Nucleus accumbens (tissue), 56 donors: ENCODE measurements around the gene CUBN.

Experiments used
- DNase-seq, 56 donors: peaks; one replicate each; lab custom pipeline; 2025; lab: John Stamatoyannopoulos, UW

Gene CUBN

DNA sequence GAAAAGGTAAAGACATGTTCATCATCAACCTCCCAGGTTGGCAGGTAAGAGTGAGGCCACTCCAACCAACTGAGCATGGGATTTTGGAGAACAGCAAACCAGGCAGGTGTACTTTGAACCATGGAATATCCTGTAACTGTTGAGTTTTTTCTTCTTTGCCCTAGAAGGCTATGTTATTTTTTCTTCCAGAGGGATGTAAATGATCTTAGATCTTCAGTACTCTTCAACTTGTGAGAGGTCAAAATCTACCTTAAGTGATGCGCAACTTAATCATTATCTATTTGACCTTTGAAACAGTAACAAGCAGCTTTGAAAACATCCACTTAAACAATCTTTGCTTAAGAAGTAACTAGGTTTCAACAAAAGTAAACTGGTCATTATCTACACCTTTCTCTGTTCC lies at the start of gene CUBN:
Gene CUBN (minus strand): TSS at position 71 of the 400 bp plus-strand sequence. CDS start 46 bp downstream, at position 25.
- no peak for DNase-seq

DNA sequence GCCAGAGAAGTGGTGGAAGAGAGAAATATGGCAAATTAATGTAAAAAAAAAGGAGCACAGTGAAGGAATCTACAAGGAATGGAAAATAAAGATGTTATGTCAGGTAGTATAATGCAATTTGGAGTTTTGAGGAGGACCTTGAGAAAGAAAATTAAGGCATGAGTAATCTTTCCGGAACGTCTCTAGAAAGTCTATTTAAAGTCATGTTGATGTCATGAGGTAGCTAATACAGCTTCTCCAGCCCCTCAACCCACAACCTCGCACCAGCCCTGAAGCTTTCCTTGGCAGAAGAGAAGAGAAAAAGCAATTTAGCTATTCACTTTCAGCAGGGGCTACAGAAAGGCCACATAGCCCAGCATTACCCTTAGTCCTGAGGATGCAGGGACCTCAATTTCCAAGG lies 49.4 kb upstream of the CUBN start:
- no peak for DNase-seq

DNA sequence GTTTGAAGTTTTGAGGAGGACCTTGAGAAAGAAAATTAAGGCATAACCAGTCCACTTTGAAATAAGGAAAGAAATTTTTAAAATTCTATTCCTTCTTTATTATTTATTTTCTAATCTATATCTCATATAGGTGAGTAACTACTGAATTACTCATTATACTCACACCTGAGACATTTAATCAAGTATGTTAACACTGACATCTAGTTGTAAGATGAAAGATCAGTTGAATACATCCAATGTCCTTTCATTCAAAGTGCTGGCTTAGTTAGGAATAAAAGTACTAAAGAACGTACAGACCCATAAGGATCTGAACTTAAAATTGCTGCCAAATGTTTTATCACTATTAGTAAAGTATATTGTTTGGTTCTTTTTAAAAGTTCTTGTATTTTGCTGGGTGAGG lies 48.4 kb upstream of the CUBN start:
- DNase-seq: no peak

DNA sequence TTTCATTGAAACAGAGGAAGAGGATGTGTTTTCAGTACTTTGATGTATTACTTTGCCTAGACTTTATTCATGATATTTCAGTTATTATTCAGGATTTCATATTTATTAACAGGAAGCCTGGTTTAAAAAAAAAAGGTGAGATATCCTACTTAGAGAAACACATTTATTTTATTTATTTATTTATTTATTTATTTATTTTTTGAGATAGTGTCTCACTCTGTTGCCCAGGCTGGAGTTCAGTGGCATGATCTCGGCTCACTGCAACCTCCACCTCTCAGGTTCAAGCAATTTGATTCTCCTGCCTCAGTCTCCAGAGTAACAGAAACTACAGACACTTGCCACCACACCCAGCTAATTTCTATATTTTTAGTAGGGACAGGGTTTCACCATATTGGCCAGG lies 47.4 kb upstream of the CUBN start:
- no peak for DNase-seq

DNA sequence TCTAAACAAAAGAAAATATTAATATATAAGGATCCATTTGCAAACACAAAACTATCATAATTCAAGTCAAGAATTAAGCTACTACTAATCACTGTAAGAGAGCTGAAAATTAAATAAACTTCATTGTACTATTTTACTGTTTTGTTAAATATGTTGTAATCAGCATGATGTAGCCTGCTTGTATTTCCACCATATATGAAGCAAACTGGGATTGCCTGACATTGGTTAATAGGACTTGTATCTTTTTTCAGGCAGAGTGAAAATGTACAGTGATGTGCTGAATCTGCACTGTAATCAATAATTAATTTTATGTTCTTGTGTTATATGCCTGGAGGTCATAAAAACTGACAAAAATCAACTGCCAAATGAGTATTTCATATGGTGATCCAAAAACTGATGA lies 46.5 kb upstream of the CUBN start:
- no peak for DNase-seq

DNA sequence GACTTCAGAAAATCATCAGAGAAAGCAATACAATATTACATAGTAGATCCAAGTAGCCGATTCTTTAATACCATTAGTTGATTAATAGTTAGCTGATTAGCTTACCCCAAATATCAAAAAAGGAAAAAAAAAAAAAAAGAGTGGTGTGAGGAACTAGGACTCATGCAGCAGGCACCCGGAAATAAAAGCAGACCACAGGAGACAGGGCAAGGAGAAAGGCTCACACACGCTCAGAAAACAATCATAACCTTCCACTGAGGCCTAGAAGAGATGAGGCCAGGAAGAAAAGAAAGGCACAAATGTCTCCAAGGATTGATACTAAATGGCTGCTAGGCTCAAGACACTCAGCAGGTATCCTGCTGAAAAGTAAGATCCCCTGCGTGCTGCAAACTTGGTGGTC lies 45.9 kb upstream of the CUBN start:
- DNase-seq: no peak

DNA sequence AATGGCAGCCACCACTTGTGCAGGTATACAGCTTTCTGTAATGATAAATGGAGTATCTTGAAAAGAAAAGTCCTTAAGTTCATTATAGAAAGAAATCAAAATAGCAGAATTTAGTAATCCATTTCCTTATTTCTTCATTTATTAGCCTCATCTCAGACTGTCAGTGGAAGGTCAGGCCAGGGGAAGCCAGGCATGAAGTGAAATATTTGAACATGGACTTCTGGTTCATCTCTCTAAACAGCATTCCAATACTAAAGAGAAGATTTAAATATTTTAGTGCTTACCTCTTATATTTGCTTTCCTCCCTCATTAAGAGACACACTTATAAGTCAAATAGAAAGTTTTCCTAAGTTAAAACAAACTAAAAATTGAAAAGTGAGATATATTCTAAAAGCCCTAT lies 45.0 kb upstream of the CUBN start:
- DNase-seq: no peak

DNA sequence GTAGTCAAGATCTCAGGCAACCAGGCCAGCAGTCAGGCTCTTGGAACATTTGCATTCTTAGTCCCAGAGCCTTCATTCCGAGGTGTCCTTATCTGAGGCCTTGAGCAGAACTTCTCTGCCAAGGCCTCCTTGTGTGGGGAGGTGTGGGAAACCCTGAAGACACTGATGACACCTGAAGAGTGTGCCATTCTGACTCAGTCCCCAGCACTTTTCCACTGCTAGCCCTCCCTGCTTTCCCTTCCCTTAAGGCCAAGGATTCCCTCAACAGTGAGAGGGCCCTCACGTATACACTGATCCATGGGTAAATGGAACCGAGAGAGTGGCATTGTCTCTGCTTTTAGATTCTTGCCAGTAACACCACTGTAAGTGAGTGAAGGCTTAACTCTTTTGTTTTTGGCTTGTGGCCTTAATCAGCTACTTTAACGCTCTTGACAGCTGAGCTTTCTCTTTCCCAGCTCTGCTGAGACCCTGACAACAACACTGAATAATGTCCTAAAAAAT lies 41.6 kb upstream of the CUBN start:
- DNase-seq: no peak

DNA sequence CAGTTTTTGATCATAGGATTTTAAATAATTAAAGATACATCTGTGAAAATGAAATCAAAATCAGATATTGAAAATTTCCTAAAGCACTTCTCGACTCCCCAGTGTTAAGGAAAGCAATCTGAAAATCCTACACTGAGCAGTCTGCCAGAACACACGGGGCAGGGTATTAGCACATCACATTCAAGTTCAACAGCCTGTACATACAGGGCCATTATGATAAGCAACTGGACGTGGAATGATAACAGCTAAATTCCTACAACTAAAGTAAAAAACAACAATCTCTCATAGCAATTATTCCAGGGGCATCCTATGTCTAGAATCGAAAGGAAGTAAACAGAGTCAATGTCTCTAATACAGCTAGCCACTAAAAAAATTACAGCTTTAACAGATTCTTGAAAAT lies 40.2 kb upstream of the CUBN start:
- no peak for DNase-seq

DNA sequence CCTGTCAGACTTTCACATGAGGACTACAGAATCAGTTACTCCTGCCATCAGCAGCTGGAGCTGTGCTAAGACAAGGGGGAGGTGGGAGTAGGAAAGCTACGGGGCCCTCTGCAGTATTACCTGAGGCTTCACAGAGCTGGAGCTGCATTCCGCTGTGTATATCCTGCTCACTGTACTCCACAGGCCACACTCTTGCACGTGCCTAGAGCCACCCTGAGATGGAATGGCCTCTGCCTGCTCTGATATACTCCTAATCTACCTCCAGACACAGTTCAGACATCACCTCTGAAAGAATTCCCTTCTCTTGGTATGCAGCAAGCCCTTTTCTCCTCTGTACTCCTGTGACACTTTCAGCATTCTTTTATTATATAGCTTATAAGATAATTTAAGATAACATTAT lies 37.1 kb upstream of the CUBN start:
- no peak for DNase-seq

DNA sequence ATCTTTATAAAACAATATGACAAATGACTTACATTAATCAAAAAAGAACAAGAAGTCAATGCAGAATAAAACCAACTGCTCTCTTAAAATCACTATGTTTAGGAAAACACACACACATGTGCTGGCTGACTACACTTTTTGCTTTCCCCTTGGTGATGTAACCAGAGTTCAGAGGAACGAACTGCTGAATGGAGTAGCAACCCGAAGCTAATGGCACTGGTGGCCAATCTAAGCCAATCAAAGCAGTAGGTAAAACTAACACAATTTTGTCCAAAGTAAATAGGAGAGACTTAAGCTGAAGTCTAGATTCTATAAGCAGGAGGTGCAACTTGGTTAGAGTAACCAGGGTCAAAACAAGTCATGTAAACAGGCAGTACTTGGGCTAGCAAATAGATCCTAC lies 33.2 kb upstream of the CUBN start:
- no peak for DNase-seq

DNA sequence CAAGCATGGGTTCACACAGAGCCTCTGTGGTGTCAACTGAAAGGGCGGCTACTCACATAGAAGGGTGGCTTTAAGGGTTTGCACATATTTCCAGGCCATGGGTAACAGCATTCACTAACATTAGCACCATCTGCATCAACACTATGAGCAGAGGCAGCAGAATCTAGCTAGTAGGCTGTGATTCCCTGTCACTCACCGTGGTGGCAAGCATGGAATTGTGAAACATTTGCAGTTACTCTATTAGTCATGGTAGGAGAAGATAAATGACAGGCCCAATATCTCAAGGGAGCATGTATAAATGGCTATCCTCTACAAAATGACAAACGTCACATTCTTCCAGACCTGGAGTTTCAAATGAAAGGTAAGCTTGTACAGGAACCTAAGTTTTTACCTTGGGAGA lies 32.2 kb upstream of the CUBN start:
- no peak for DNase-seq

DNA sequence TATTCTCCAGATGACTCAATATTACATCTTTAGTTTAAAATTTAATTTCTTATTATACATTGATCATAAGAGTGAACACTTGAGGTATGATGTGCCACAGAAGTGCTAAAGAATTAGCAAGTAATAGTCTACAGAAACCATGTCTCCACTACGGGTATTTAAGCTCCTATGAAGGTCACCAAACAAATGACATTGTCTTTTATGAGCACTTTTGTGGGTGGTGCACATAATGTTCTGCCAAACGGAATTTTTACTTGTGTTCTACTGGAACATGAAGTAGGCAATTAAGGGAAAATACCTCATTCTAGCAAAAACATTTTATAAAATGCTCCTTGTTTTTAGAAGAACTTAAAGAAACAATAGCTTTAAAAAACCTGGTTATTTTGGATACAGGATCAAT lies 27.4 kb upstream of the CUBN start:
- DNase-seq: no peak

DNA sequence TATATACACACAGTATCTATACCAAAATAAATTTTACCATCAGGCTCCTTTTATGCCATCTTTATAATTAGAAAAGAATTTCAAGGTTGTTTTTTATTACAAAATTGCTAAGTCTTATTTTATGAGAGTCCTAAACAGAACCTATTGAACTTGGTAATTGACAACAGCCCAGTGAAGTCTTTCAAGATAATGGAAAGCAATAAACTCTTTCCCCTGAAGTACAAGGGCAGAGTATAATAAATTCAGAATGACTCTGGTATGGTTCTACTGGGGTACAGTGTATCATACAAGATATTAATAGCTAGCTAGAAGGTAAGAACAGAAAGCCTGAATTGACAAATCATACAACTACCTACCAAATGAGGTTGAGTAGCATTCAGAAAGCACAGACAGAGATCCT lies 26.2 kb upstream of the CUBN start:
- no peak for DNase-seq

DNA sequence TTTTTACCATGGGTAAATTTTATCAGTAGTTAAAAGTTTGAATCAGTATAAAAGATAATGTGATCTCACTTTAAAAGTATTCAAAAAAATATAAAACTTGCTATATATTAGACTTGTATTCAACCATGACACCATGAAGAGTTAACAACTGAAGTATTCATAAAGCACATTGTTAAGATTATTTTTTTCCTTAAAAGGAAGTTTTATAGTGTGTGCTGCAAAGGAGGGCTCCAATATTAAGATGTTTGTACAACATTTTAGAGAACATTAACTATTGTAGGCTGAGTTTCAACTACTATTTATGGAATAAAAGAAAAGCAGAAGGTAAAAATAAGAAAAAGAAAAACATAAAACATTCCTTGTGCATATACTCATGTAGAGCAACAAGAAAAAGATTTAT lies 24.5 kb upstream of the CUBN start:
- DNase-seq: no peak

DNA sequence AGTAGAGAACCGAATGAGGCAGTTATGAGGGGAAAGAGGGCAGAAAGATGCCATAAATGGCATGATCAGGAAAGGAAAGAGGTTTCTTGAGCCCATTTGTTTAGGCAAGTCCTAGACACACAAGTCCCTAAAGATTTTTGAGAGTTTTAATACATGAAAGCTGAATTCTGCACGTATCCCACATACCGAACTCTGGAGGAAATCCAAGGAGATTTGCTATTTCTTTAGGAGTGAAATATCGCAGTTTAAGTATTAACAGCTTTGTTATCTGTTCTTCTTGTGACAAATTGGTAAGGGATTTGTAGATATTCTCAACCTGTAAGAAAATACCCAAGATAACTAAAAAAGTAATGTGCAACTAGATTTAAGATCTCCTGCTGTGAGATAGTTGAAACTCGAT lies 23.7 kb upstream of the CUBN start:
- no peak for DNase-seq

DNA sequence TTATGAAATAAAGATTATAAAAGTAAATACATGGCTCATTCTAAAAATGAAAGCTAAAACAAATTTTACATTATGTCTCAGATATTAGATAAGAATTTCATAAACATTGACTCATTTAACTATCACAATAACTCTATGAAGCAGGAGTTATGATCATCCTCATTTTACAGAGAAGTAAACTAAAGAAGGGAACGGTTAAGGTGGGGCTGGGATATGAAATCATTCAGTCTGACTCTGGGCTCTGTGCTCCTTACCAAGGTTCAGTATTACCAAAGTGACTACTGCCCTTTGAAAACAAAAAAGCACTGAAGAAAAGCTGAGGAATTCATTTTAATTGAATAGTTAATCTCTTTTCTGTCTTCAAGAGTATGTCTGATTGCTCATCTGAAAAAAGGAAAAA lies 22.1 kb upstream of the CUBN start:
- DNase-seq: no peak

DNA sequence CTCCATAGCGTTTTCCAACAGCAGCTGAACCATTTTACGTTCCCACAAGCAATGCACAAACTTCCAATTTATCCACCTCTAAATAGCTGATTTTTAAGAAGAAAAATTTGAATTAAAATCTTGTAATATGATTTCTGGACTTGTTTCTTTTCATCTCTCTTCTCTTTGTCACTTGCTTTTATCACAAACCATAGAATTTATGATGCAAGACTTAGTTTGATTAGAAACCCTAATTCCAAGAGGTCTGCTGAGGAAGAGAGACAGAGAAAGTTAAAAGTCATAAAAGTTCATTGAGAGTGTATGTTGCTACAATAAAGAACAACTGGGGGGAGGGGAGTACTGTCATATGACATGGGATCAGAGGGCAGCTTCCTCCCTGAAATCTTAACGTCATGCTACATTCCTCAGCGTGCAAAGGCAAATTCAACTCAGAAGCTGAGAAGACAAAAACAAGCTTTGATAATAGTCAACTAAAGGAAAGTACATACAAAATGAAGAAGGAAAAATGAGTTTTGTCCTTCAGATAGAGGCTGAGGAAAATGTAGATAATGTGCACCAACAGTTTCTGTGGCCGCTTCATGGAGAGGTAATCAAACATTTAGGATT lies 18.4 kb upstream of the CUBN start:
- no peak for DNase-seq

DNA sequence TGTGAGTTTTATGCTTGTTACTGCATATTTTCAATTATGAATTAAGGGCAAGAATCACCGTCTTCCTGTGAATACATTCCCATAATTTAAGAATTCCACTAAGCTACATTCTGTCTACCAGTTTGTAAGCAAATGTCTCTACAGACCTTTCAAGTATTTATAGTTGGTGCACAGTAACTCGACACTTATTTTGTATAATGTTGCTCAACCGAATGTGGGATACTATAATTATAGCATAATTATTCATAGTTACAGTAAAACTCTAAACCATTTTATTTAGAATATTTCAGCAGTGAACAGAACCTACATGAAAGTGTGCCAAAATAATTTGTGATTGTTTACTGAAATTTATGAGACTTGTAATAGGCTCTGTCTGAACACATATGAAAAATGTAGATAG lies 17.3 kb upstream of the CUBN start:
- DNase-seq: no peak

DNA sequence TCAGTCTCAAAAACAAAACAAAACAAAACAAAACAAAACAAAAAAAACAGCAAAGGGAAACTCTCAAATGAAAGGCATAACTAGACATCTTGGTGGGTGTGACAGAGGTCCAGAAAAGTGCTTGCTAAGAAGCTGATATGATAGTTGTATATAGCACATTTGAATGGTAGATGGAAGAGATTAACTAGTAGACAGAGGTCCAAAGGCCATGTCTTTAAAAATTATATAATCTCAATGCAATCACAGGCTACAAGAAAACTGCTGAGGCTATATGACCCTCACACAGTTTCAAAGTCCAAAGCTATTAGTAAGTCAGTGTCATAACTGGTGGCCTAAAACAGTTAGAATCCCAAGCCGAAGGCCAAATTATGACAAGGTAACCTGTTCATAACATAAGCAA lies 15.6 kb upstream of the CUBN start:
- DNase-seq: no peak

DNA sequence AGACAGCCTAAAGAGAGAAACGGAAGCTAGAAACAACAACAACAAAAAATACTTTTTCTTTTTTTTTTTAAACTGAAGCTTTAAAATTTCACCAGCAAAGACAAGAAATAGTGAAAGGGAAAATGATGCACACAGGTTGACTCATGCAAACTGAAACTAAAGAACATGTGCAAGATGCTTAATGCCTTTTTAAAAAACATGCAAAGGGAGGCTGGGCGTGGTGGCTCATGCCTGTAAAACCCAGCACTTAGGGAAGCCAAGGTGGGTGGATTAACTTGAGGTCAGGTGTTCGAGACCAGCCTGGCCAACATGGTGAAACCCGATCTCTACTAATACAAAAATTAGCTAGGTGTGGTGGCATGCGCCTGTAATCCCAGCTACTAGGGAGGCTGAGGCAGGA lies 15.1 kb upstream of the CUBN start:
- no peak for DNase-seq

DNA sequence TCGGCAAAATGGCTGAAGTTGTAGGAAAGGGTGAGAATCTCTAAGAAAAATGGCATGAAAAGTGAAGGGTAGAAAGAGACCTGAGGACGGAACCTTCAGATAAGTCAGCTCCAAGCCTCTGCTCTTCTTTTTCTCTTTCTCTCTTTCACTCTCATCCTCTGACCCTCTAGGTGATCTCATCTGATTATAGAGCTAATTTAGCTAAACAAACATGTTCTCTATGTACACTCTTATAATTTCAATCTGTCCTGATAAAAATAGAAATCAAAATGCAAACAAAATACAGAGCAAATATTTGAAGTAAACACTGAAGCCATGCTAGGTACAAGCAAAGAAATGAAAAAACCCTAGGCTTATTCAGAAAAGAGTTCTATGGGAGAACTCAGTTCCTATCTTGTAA lies 14.4 kb upstream of the CUBN start:
- DNase-seq: no peak

DNA sequence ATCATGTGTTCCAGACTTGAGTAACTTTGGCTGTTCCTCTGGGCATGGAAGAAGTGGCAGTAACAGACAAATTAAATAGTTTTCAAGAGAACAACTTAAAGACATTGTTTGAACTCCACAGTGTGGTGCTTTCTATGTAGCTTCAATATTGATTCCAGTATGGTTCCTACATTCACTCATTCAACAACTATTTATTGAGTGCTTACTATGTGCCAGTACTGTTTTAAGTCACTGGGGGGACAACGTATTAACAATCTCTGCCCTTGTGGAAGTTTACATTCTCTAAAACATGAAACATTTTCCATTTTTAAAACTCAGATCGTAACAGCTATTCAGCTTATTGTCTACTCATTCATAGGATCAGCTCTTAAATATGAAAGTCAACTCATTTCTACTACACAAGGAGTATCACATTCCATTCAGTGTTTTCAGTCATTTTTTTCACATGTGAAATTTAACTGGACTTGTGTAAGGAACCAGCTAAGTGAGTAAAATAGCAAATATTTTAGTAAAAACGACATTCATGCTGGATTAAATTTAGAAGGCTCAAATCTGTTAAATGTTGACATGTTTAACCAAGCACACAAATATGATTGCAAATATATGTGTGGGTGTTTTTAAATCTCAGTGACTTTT lies 13.6 kb upstream of the CUBN start:
- no peak for DNase-seq
